ENCODE results near the gene KCNJ1.

KCNJ1 gene

GRCh38 chr11:128796270-128796669 is 70.8 kb downstream of the KCNJ1 start:
- Histone ChIP-seq H3K4me3 (ENCODE audit: low read length) (no peak overlapping the region), H3K9ac (ENCODE audit: low read length) (no peak overlapping the region), H3K4me1 (ENCODE audit: control insufficient read depth, insufficient read depth, low read length) (no peaks in the 10 kb centered on the region), H3K36me3 (ENCODE audit: control insufficient read depth, insufficient read depth, low read length) (peaks cover 5% of the 10 kb centered on the region), H3K27me3 (ENCODE audit: control insufficient read depth, insufficient read depth, low read length) (no peaks in the 10 kb centered on the region), H3K27ac (ENCODE audit: low read depth, low read length) (no peak overlapping the region)

- Histone ChIP-seq H3K27ac (ENCODE audit: low read depth, low read length) (no peak overlapping the region), H3K4me3 (ENCODE audit: low read length) (no peak overlapping the region), H3K36me3 (ENCODE audit: control insufficient read depth, insufficient read depth, low read length) (peaks cover 2% of the 10 kb centered on the region)
Measured at GRCh38 chr11:128790196-128790595, 76.9 kb downstream of the KCNJ1 start.

GRCh38 chr11:128789497-128790150 is 77.5 kb downstream of the KCNJ1 start:
- Histone ChIP-seq H3K27me3 (ENCODE audit: control insufficient read depth, insufficient read depth, low read length) (no peaks in the 10 kb centered on the region), H3K4me3 (ENCODE audit: low read length) (no peak overlapping the region), H3K4me1 (ENCODE audit: control insufficient read depth, insufficient read depth, low read length) (no peaks in the 10 kb centered on the region), H3K27ac (ENCODE audit: low read depth, low read length) (no peak overlapping the region), H3K9ac (ENCODE audit: low read length) (no peak overlapping the region), H3K36me3 (ENCODE audit: control insufficient read depth, insufficient read depth, low read length) (peaks cover 2% of the 10 kb centered on the region)

More at GRCh38 chr11:128790196-128790595, 76.9 kb downstream of the KCNJ1 start:
- H3K27me3 ChIP-seq (ENCODE audit: control insufficient read depth, insufficient read depth, low read length): no peaks in the 10 kb centered on the region
- H3K4me1 ChIP-seq (ENCODE audit: control insufficient read depth, insufficient read depth, low read length): no peaks in the 10 kb centered on the region
- H3K9ac ChIP-seq (ENCODE audit: low read length): no peak overlapping the region
